GM23338 (cell line): ENCODE results near the gene YWHAE.

Experiments
- CREB1 ChIP-seq: fragments of 250-450 bp; sonication (Bioruptor Pico); IDR thresholded peaks from 2 replicates; pipeline ENCODE4 v1.5.0; 2020; ENCODE audit warnings: low read depth, mild to moderate bottlenecking, moderate library complexity
- EZH2 ChIP-seq: fragments of 200-600 bp; sonication (generic); IDR thresholded peaks from one replicate; pipeline ENCODE4 v1.8.0; 2017; ENCODE audit warnings: antibody characterized with exemption, mild to moderate bottlenecking, low read depth; ENCODE audit not compliant: unreplicated experiment
- EZH2phosphoT487 ChIP-seq: fragments of 200-600 bp; sonication (generic); IDR thresholded peaks from one replicate; pipeline ENCODE4 v1.8.1; 2018; ENCODE audit warnings: antibody characterized with exemption; ENCODE audit not compliant: unreplicated experiment
- JUNB ChIP-seq: IDR thresholded peaks from one replicate; pipeline ENCODE4 v1.6.1; 2016; ENCODE audit warnings: antibody characterized with exemption; ENCODE audit not compliant: unreplicated experiment
- POLR2AphosphoS5 ChIP-seq: IDR thresholded peaks from 2 replicates; pipeline ENCODE4 v1.6.1; 2016; ENCODE audit warnings: antibody characterized with exemption, low read depth
- ZNF114 ChIP-seq: fragments of 250-450 bp; sonication (Bioruptor Pico); IDR thresholded peaks from 2 replicates; pipeline ENCODE4 v1.5.0; 2020; ENCODE audit warnings: mild to moderate bottlenecking, moderate library complexity
- ZNF331 ChIP-seq: fragments of 250-450 bp; sonication (Bioruptor Pico); IDR thresholded peaks from 2 replicates; pipeline ENCODE4 v1.5.0; 2020; ENCODE audit warnings: low read depth, mild to moderate bottlenecking, moderate library complexity
- TF ChIP-seq, protein P1 (sequence below), 2 experiments: fragments of 200-600 bp in 1 of 2; sonication (generic) in 1 of 2; conservative IDR thresholded peaks; 2 replicates each; pipeline versions ENCODE4 v1.5.1 to v1.6.1; 2016 to 2017; ENCODE audit warnings: antibody characterized with exemption in 2 of 2, low read depth in 2 of 2, mild to moderate bottlenecking in 2 of 2, moderate library complexity in 1 of 2
- TF ChIP-seq, protein P2 (sequence below): IDR thresholded peaks from one replicate; pipeline ENCODE4 v1.6.1; 2018; ENCODE audit warnings: antibody characterized with exemption; ENCODE audit not compliant: unreplicated experiment
- TF ChIP-seq, protein P3 (sequence below): IDR thresholded peaks from 2 replicates; pipeline ENCODE4 v1.6.1; 2016; ENCODE audit warnings: antibody characterized with exemption

DNA sequence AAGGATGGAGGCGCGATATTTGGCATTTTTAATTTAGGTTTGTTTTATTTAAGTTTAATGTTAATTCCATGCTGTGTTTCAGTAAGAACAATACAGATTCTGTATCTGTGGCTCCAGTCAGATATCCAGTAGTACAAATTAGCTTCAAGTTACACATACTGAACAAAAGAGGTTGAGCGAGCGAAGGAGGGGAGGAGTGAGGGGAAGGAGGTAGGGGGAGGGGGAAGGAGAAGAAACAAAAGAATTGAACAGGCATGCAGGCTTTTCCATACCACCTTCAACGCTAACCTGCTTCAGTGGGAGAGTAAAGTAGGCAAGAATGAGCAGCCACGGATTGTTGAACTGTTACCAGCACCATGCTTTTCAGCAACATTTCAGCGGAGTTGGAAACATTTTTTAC is 55.5 kb downstream of the YWHAE start:
- no peak for TF ChIP-seq EZH2phosphoT487
- TF ChIP-seq, protein P1, sequence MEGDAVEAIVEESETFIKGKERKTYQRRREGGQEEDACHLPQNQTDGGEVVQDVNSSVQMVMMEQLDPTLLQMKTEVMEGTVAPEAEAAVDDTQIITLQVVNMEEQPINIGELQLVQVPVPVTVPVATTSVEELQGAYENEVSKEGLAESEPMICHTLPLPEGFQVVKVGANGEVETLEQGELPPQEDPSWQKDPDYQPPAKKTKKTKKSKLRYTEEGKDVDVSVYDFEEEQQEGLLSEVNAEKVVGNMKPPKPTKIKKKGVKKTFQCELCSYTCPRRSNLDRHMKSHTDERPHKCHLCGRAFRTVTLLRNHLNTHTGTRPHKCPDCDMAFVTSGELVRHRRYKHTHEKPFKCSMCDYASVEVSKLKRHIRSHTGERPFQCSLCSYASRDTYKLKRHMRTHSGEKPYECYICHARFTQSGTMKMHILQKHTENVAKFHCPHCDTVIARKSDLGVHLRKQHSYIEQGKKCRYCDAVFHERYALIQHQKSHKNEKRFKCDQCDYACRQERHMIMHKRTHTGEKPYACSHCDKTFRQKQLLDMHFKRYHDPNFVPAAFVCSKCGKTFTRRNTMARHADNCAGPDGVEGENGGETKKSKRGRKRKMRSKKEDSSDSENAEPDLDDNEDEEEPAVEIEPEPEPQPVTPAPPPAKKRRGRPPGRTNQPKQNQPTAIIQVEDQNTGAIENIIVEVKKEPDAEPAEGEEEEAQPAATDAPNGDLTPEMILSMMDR (conservative IDR thresholded peaks at IDR 0.05; ENCODE audit: low read depth in 2 of 2): no peak
- TF ChIP-seq POLR2AphosphoS5: no peak
- no peak for TF ChIP-seq EZH2
- TF ChIP-seq, protein P2, sequence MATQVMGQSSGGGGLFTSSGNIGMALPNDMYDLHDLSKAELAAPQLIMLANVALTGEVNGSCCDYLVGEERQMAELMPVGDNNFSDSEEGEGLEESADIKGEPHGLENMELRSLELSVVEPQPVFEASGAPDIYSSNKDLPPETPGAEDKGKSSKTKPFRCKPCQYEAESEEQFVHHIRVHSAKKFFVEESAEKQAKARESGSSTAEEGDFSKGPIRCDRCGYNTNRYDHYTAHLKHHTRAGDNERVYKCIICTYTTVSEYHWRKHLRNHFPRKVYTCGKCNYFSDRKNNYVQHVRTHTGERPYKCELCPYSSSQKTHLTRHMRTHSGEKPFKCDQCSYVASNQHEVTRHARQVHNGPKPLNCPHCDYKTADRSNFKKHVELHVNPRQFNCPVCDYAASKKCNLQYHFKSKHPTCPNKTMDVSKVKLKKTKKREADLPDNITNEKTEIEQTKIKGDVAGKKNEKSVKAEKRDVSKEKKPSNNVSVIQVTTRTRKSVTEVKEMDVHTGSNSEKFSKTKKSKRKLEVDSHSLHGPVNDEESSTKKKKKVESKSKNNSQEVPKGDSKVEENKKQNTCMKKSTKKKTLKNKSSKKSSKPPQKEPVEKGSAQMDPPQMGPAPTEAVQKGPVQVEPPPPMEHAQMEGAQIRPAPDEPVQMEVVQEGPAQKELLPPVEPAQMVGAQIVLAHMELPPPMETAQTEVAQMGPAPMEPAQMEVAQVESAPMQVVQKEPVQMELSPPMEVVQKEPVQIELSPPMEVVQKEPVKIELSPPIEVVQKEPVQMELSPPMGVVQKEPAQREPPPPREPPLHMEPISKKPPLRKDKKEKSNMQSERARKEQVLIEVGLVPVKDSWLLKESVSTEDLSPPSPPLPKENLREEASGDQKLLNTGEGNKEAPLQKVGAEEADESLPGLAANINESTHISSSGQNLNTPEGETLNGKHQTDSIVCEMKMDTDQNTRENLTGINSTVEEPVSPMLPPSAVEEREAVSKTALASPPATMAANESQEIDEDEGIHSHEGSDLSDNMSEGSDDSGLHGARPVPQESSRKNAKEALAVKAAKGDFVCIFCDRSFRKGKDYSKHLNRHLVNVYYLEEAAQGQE: no peak
- no peak for TF ChIP-seq CREB1 (CRISPR knock-in tag)
- no peak for TF ChIP-seq JUNB
- TF ChIP-seq, protein P3, sequence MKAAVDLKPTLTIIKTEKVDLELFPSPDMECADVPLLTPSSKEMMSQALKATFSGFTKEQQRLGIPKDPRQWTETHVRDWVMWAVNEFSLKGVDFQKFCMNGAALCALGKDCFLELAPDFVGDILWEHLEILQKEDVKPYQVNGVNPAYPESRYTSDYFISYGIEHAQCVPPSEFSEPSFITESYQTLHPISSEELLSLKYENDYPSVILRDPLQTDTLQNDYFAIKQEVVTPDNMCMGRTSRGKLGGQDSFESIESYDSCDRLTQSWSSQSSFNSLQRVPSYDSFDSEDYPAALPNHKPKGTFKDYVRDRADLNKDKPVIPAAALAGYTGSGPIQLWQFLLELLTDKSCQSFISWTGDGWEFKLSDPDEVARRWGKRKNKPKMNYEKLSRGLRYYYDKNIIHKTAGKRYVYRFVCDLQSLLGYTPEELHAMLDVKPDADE: no peak
- TF ChIP-seq ZNF114 (CRISPR knock-in tag): no peak
- no peak for TF ChIP-seq ZNF331 (CRISPR knock-in tag)
